Esophagus squamous epithelium (tissue), 4 donors: ENCODE measurements around the gene GULP1.

Experiments
- CTCF ChIP-seq, 6 experiments: fragments of 450-650 bp in 4 of 6; fragments of 200-600 bp in 2 of 6; sonication (generic) in 2 of 6; IDR thresholded peaks; one replicate each; pipeline ENCODE4 v1.5.1; 2016 to 2019; ENCODE audit warnings: antibody characterized with exemption in 6 of 6, mild to moderate bottlenecking in 4 of 6, moderate library complexity in 4 of 6
- POLR2A ChIP-seq, 4 donors: fragments of 450-650 bp; IDR thresholded peaks; one replicate each; pipeline ENCODE4 v1.6.1; 2017; ENCODE audit warnings: antibody characterized with exemption in 4 of 4, mild to moderate bottlenecking in 4 of 4, moderate library complexity in 3 of 4

GRCh38 chr2:188623995-188624643 is 332.4 kb downstream of the GULP1 start:
- TF ChIP-seq CTCF (IDR thresholded peaks at IDR 0.05) (no peak), POLR2A (IDR thresholded peaks at IDR 0.05) (no peak)
